ENCODE data around the gene SNX32.

- TF ChIP-seq CHD4 (IDR thresholded peaks at IDR 0.05; ENCODE audit: borderline replicate concordance, low read length), result no peak
- TF ChIP-seq NFRKB (IDR thresholded peaks at IDR 0.05), result no peak
- no peak for TF ChIP-seq RFXAP (CRISPR knock-in tag; IDR thresholded peaks at IDR 0.05; ENCODE audit: borderline replicate concordance)
- TF ChIP-seq IRF2 (CRISPR knock-in tag; IDR thresholded peaks at IDR 0.05), result no peak
- no peak; the same call in 1 of the 2 replicates for TF ChIP-seq ZNF274 (CRISPR knock-in tag; IDR thresholded peaks at IDR 0.05)
- TF ChIP-seq CTCF (CRISPR knock-in tag; IDR thresholded peaks at IDR 0.05), result peak; percentile 94
- no peak for TF ChIP-seq KDM1A (CRISPR knock-in tag; IDR thresholded peaks at IDR 0.05)
Observed at GRCh38 chr11:65888163-65888814, 54.5 kb downstream of the SNX32 start, which contains the start of gene FIBP.
